ENCODE data around the gene PLA2G15. TPM values are rescaled to one million over a fixed set of nuclear protein-coding genes. Genes with fewer than 3 reads are reported as not detected.
"Not testable (repeated sequence)": the region's sequence is repeated elsewhere in the genome, so short reads cannot be mapped to it uniquely, and the experiment has no call there.

Gene PLA2G15
- total RNA-seq, 2 donors from 2014 or later = 11.2 to 15.5 TPM

DNA sequence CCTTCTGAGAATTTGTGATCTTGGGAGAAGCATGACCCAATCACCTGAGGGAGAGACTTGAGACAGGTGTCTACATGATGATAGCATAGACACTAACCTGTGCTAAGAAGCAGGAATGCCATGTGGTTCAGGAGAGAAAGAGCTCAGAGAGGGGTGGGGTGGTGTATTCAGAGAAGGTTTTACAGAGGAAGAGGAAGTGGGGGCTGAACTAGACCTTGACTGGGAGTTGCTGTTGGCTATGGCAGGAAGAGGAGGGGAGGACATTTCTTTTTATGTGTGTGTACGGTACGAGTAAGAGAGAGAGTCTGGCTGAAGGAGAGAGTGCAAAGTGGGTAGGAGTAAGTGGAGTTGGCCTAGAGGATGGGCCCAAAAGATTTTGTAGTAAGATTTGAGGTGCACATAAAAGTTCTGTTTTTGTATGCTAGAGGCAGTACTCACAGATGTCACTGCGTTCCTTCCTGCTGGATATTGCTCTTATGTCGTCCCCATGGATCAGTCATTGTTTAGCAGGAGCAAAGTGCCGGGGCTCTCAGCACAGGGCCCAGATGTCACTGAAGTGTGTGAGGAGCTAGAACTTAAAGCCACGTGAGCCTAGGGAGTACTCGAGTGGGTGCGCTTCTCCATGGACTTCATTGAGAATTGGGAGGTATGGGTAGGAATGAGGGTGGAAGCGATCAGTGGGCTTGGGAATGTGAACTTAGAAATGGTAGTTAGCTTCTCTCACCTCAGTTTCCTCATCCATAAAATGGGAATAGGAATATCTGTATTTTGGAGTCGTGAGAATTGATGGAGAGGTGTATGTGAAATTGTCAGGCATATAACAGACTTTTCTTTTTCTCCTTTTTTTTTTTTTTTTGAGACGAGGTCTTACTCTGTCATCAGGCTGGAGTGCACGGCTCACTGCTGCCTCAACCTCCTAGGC, 41.2 kb downstream of the PLA2G15 start:
- no peaks in the 10 kb centered on the region for H3K27me3 Mint-ChIP-seq
- H3K4me3 Mint-ChIP-seq = peak overlapping the region; percentile 79
- peaks cover 74% of the 10 kb centered on the region for H3K4me1 Mint-ChIP-seq
- H3K36me3 Mint-ChIP-seq (ENCODE audit: low read depth) = peaks cover 94% of the 10 kb centered on the region
- peak overlapping the region; percentile 88 for H3K27ac Mint-ChIP-seq
- no peaks in the 10 kb centered on the region for H3K9me3 Mint-ChIP-seq
- ATAC-seq (replicated peaks) = peak; percentile 21

DNA sequence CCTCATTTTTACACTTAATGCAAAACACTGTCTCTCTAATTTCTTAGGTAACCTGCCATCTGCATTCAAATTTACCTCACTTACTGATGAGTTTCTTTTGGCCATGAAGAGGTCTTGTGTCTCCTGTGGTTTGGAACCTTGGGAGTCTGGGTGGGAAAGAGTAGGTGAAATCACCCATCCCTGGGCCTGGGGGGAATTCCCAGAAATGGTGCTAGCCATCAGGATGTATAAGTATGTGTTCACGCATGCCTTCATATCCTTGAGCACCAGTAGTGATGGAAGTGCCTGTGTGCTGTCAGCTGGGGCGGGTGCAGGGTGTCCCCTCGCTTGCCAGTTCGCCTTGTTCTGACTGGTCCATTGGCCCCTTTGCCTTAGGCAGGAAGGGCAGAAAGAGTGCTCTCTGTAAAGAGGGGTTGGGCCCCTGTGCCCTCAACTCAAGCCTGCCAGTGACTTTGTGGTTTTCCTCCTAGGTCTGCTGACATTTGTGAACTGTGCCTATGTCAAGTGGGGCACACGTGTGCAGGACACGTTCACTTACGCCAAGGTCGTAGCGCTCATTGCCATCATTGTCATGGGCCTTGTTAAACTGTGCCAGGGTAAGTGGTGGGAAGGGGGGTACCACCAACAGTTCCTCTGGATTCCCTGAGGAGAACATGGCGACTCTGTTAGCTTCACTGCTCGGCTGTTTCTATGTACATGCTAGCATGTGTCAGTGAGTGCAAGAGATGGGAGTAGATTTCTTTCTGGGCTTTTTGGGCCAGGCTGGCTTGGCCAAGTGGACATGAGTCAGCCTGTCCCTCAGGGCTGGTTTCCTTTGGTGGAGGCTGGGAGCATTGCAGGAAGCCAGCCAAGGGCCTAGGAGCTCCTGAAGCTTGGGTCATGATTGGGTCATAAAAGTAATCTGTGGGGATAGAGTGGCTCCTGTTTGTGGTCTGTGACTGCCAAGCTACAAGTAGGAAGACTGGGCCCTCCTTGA, 42.4 kb downstream of the PLA2G15 start:
- Mint-ChIP-seq H3K9me3 (no peaks in the 10 kb centered on the region), H3K36me3 (ENCODE audit: low read depth) (peaks cover 94% of the 10 kb centered on the region), H3K27ac (peak overlapping the region; percentile 88), H3K4me1 (peaks cover 73% of the 10 kb centered on the region), H3K27me3 (no peaks in the 10 kb centered on the region), H3K4me3 (peak overlapping the region; percentile 79)
- peak; percentile 20 for ATAC-seq (replicated peaks)

DNA sequence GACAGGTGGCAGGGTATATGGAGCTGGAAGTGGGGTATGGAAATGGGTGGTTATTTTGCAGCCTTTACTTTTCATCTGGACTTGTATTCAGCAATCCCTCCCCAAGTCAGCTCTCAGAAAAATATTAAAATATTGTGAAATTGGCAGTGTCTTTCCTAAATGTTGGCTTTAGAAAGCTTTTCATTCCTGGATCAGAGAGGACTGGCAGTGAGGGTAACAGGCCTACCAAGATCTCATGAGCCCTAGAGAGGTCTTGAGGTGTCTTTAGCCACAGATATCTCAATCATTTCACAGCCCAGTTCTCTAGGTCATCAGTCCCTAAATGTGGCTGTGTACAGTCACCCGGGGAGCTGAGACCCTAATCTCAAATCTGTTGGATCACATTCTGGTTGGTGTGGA, 43.1 kb downstream of the PLA2G15 start:
- ATAC-seq (replicated peaks) = no peak
- Mint-ChIP-seq H3K36me3 (ENCODE audit: low read depth) (peaks cover 94% of the 10 kb centered on the region), H3K4me1 (peaks cover 71% of the 10 kb centered on the region), H3K27me3 (no peaks in the 10 kb centered on the region), H3K4me3 (peak overlapping the region; percentile 79), H3K27ac (peak overlapping the region; percentile 88), H3K9me3 (no peaks in the 10 kb centered on the region)

DNA sequence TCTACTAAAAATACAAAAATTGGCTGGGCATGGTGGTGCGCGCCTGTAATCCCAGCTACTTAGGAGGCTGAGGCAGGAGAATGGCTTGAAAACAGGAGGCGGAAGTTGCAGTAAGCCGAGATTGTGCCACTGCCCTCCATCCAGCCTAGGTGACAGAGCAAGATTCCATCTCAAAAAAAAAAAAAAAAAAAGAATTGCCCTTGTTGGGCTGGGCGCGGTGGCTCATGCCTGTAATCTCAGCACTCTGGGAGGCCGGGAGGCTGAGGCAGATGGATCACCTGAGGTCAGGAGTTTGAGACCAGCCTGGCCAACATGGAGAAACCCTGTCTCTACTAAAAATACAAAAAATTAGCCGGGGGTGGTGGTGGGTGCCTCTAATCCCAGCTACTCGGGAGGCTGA, 43.6 kb downstream of the PLA2G15 start:
- H3K27me3 Mint-ChIP-seq; H3K9me3 Mint-ChIP-seq; ATAC-seq (replicated peaks): not testable (repeated sequence)
- Mint-ChIP-seq H3K27ac (peak overlapping the region; percentile 88), H3K36me3 (ENCODE audit: low read depth) (peaks cover 94% of the 10 kb centered on the region), H3K4me1 (peaks cover 69% of the 10 kb centered on the region), H3K4me3 (peak overlapping the region; percentile 79)

DNA sequence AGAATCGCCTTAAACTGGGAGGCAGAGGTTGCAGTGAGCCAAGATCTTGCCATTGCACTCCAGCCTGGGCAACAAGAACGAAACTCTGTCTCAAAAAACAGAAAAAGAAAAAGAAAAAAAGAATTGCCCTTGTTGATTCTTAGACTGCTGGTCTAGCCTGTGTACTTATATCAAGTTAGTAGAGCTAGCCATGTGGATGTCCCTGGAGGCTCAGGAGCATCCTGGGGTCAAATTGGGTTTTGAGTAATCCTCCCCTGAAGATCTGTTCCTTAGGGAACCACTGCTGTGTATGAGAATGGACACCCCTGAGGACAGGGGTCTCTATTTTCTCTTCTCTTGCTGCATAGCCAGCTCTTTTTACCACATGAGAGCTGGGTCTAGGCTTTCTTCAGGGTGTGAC, 44.0 kb downstream of the PLA2G15 start:
- Mint-ChIP-seq H3K4me3 (peak overlapping the region; percentile 79), H3K27ac (peak overlapping the region; percentile 88)
- ATAC-seq (replicated peaks) = no peak

DNA sequence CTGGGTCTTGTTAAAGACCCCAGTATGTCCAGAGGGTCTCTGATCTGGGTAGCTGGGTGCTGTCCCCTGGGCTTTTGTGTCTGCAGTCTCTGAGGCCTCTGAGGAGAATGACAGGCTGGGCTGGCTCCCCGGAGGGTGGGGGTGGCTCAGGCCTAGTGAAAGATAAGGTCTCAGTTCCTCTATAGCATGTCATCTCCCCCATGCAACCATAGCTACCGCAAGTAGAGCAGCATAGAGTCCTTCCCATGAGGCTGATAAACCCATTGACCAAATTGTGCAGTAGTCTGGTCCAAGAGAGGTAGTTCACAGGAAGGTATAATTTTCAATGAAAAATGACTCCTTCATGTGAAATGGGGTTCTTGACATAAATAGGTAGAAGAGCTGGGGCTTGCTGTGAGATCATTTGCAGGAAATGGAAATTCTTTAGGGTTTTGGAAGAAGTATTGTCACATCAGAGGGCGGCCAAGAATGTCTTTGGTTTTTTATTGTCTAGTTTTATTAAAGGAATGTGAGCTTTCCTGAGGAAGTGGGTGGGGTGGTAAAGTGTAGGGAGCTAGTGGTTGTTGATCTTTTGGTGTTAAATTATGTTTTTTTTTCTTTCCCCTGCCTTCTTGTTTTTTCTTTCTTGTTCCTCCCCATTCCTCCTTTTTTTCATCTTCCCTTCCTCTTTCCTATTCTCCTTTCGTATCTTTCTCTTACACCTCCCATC, 44.6 kb downstream of the PLA2G15 start:
- no peaks in the 10 kb centered on the region for H3K9me3 Mint-ChIP-seq
- peaks cover 59% of the 10 kb centered on the region for H3K4me1 Mint-ChIP-seq
- H3K36me3 Mint-ChIP-seq (ENCODE audit: low read depth) = peaks cover 94% of the 10 kb centered on the region
- H3K27ac Mint-ChIP-seq = peak overlapping the region; percentile 88
- ATAC-seq (replicated peaks) = peak; percentile 88
- no peaks in the 10 kb centered on the region for H3K27me3 Mint-ChIP-seq
- H3K4me3 Mint-ChIP-seq = peak overlapping the region; percentile 79

More for the DNA sequence above, 44.0 kb downstream of the PLA2G15 start:
- no peaks in the 10 kb centered on the region for H3K27me3 Mint-ChIP-seq
- H3K4me1 Mint-ChIP-seq = peaks cover 65% of the 10 kb centered on the region
- H3K9me3 Mint-ChIP-seq = no peaks in the 10 kb centered on the region
- H3K36me3 Mint-ChIP-seq (ENCODE audit: low read depth) = peaks cover 94% of the 10 kb centered on the region

DNA sequence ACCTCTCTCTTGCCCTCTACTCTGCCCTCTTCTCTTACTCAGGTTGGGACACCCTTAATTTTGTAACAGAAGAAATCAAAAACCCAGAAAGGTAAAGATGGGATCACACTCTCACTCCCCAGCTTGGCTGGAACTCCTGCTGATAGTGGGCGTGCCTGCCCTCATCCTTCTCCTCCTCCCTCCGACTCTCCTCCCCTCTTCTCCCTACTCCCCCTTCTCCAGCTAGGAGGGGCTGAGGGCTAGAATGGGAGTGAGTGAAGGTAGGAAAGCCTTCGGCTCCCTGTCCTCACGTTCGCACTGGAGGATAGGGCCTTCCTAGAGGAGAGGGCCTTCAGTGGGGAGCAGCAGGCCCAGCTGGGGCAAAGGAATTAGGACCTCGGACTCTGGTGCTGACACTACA, 45.3 kb downstream of the PLA2G15 start:
- Mint-ChIP-seq H3K27me3 (no peaks in the 10 kb centered on the region), H3K9me3 (no peaks in the 10 kb centered on the region), H3K4me1 (peaks cover 55% of the 10 kb centered on the region), H3K36me3 (ENCODE audit: low read depth) (peaks cover 96% of the 10 kb centered on the region), H3K4me3 (peak overlapping the region; percentile 79), H3K27ac (peak overlapping the region; percentile 88)
- no peak for ATAC-seq (replicated peaks)

DNA sequence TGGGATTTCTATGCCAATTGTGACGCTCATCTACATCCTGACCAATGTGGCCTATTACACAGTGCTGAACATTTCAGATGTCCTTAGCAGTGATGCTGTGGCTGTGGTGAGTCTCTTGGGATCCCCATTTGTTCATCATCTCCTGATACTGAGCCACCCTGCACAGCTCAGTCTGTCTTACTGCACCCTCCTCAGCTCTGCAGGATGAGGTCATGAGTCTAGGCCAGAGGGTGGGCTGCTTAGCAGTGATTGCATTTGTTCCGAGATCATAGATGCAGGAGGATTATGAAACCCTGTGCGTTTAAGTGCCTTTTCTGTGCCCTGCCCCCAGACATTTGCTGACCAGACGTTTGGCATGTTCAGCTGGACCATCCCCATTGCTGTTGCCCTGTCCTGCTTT, 46.1 kb downstream of the PLA2G15 start:
- Mint-ChIP-seq H3K4me1 (peaks cover 51% of the 10 kb centered on the region), H3K9me3 (no peaks in the 10 kb centered on the region), H3K36me3 (ENCODE audit: low read depth) (peaks cover 99% of the 10 kb centered on the region), H3K4me3 (peak overlapping the region; percentile 79), H3K27ac (peak overlapping the region; percentile 88), H3K27me3 (no peaks in the 10 kb centered on the region)
- no peak for ATAC-seq (replicated peaks)

DNA sequence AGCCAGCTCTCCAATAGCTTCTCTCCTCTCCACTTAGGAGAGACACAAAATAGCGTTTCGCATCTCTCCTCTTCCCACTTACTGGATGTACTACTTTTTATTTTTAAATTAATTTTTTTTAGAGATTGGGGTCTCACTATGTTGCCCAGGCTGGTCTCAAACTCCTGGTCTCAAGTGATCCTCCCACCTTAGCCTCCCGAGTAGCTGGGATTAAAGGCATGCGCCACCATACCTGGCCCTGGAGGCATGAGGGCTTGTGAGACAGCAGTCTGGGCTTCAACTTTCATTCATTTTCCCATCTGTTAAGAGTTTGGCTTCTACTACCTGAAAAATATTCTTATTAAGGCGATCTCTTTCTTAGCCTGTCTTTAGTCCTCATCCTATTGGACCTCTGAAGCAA, 47.3 kb downstream of the PLA2G15 start:
- no peaks in the 10 kb centered on the region for H3K27me3 Mint-ChIP-seq
- no peak overlapping the region for H3K4me3 Mint-ChIP-seq
- peaks cover 99% of the 10 kb centered on the region for H3K36me3 Mint-ChIP-seq (ENCODE audit: low read depth)

DNA sequence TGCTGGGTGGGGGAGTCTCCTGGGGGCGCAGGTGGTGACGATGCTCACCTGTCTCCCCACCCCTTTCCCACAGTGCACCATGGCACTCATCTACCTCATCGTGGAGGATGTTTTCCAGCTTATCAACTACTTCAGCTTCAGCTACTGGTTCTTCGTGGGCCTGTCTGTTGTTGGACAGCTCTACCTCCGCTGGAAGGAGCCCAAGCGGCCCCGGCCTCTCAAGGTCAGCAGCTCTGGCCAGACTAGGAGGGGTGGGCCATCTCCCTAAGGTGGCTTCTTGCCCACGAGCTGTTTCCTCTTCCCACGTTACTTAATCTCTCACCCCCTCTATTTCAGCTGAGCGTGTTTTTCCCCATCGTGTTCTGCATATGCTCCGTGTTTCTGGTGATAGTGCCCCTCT, 51.1 kb downstream of the PLA2G15 start:
- H3K36me3 Mint-ChIP-seq (ENCODE audit: low read depth) = peaks cover 100% of the 10 kb centered on the region
- H3K4me1 Mint-ChIP-seq = peaks cover 21% of the 10 kb centered on the region
- peak overlapping the region; percentile 32 for H3K27ac Mint-ChIP-seq
- no peaks in the 10 kb centered on the region for H3K27me3 Mint-ChIP-seq
- H3K4me3 Mint-ChIP-seq = no peak overlapping the region
- ATAC-seq (replicated peaks) = no peak
- no peaks in the 10 kb centered on the region for H3K9me3 Mint-ChIP-seq

More for the DNA sequence above, 47.3 kb downstream of the PLA2G15 start:
- Mint-ChIP-seq H3K4me1 (peaks cover 41% of the 10 kb centered on the region), H3K9me3 (no peaks in the 10 kb centered on the region), H3K27ac (peak overlapping the region; percentile 88)
- no peak for ATAC-seq (replicated peaks)

DNA sequence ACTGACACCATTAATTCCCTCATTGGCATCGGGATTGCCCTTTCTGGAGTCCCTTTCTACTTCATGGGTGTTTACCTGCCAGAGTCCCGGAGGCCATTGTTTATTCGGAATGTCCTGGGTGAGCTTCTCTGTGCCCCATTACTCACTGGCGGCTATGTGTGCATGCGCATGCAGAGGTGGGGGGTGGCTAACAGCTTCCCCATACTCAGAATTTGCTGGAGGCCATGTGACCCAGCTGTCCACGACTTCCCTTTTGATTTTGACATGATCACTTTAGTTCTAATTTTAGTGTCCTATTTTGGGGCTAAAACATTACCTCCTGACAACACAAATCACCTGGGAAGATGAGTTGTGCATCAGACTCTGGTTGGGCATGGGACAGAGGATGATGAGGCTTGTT, 51.5 kb downstream of the PLA2G15 start:
- ATAC-seq (replicated peaks) = no peak
- Mint-ChIP-seq H3K27me3 (no peaks in the 10 kb centered on the region), H3K27ac (peak overlapping the region; percentile 32), H3K4me3 (no peak overlapping the region), H3K9me3 (no peaks in the 10 kb centered on the region), H3K36me3 (ENCODE audit: low read depth) (peaks cover 100% of the 10 kb centered on the region), H3K4me1 (peaks cover 18% of the 10 kb centered on the region)

DNA sequence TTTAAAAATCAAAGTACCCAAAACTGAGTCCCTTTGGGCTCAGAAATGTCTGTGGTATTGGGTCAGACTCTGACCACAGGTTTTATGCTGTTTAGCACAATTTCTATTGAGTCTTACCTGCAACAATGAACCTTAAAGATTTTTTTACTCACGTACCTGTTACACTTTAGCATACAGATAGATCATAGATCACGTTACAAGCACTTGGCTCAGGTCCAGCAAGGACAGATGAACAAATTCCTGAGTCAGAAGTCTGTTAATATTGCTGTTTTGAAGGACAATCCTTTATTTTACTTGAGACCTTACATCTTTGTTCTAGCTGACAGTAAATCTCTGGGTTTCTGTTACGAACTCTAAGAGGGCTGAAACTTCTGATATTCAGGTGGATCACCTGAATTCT, 52.7 kb downstream of the PLA2G15 start:
- Mint-ChIP-seq H3K4me3 (no peak overlapping the region), H3K36me3 (ENCODE audit: low read depth) (peaks cover 100% of the 10 kb centered on the region), H3K9me3 (no peaks in the 10 kb centered on the region), H3K27me3 (no peaks in the 10 kb centered on the region), H3K27ac (peak overlapping the region; percentile 32), H3K4me1 (peaks cover 14% of the 10 kb centered on the region)
- ATAC-seq (replicated peaks) = no peak

DNA sequence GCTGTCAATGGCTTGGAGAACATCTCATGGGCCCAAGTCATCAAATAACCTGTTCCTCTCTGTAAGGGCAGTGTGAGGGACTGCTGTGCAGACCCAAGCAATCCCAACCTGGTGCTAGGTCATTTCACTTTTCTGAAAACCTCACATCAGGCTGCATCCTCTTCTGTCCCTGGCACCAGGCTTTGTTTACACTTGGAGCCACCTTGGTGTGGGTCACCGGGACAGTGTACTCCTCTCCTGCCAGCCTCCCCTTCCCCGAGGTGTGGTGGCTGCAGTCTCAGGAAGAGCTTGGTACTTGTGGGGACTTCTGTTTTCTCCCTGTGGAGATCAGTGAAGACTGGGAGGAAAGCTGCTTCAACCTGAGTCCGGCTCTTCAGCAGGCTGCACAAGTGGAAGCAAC, 53.1 kb downstream of the PLA2G15 start:
- peaks cover 14% of the 10 kb centered on the region for H3K4me1 Mint-ChIP-seq
- no peak overlapping the region for H3K4me3 Mint-ChIP-seq
- H3K27me3 Mint-ChIP-seq = no peaks in the 10 kb centered on the region
- no peaks in the 10 kb centered on the region for H3K9me3 Mint-ChIP-seq
- peaks cover 100% of the 10 kb centered on the region for H3K36me3 Mint-ChIP-seq (ENCODE audit: low read depth)
- no peak for ATAC-seq (replicated peaks)
- peak overlapping the region; percentile 32 for H3K27ac Mint-ChIP-seq

All from activated T-helper 17 cell treated with anti-CD3 and anti-CD28 coated beads, Interleukin-2, amount 50 U/mL, for 72 hours (primary cell).